CD14-positive monocyte (primary cell): Measurements from ENCODE around the gene PTAR1. TPM values are rescaled to one million over a fixed set of nuclear protein-coding genes. Genes with fewer than 3 reads are reported as not detected.

Source experiments
- DNase-seq, 3 donors: peaks; one replicate each; pipeline ENCODE4 v3.0.0-alpha.2; 2011 to 2022
- H2AFZ ChIP-seq: 2 replicates; pipeline ENCODE4 v1.6.0; 2012; ENCODE audit warnings: mild to moderate bottlenecking, low read depth, low read length, inconsistent platforms; ENCODE audit not compliant: insufficient read depth, poor library complexity, severe bottlenecking
- H3K27ac ChIP-seq, 2 donors: 1 replicate in 1 of 2; 2 replicates in 1 of 2; pipeline ENCODE4 v1.5.1; 2012 to 2013; ENCODE audit warnings: low read length in 2 of 2, control low read depth in 1 of 2, inconsistent platforms in 1 of 2, low read depth in 1 of 2, mild to moderate bottlenecking in 1 of 2
- H3K27me3 ChIP-seq, 2 donors: one replicate each; pipeline versions ENCODE4 v1.6.0 to v1.6.1; 2011 to 2013; ENCODE audit warnings: low read length in 2 of 2; ENCODE audit not compliant: control insufficient read depth in 2 of 2, insufficient read depth in 2 of 2
- H3K36me3 ChIP-seq, 2 donors: replicated peaks in 1 of 2; 1 replicate in 1 of 2; 2 replicates in 1 of 2; pipeline versions ENCODE4 v1.5.1 to v1.6.1; 2012 to 2013; ENCODE audit warnings: low read length in 2 of 2, control low read depth in 1 of 2, inconsistent platforms in 1 of 2, mild to moderate bottlenecking in 1 of 2; ENCODE audit not compliant: insufficient read depth in 2 of 2, control insufficient read depth in 1 of 2
- H3K4me1 ChIP-seq, 2 donors: 1 replicate in 1 of 2; 2 replicates in 1 of 2; pipeline versions ENCODE4 v1.5.1 to v1.6.1; 2012 to 2013; ENCODE audit warnings: low read length in 2 of 2, control low read depth in 1 of 2, inconsistent platforms in 1 of 2, mild to moderate bottlenecking in 1 of 2, moderate library complexity in 1 of 2; ENCODE audit not compliant: insufficient read depth in 2 of 2, control insufficient read depth in 1 of 2
- H3K4me2 ChIP-seq: replicated peaks from 2 replicates; pipeline ENCODE3; 2012; ENCODE audit warnings: low read length, moderate library complexity, mild to moderate bottlenecking; ENCODE audit not compliant: poor library complexity, severe bottlenecking; ENCODE audit errors: extremely low read depth
- H3K4me3 ChIP-seq, 3 experiments: fragments of 200-600 bp in 1 of 3; sonication (generic) in 1 of 3; replicated peaks in 1 of 3; 1 replicate in 2 of 3; 2 replicates in 1 of 3; pipeline ENCODE4 v1.5.1; 2011 to 2013; ENCODE audit warnings: low read length in 3 of 3, mild to moderate bottlenecking in 3 of 3, control low read depth in 2 of 3, low read depth in 2 of 3, inconsistent platforms in 1 of 3, moderate library complexity in 1 of 3
- H3K79me2 ChIP-seq: 2 replicates; pipeline ENCODE4 v1.6.0; 2012; ENCODE audit warnings: mild to moderate bottlenecking, control low read depth, inconsistent platforms, low read length, moderate library complexity; ENCODE audit not compliant: insufficient read depth
- H3K9ac ChIP-seq: 2 replicates; pipeline ENCODE4 v1.6.0; 2017; ENCODE audit warnings: low read length, mild to moderate bottlenecking; ENCODE audit not compliant: insufficient read depth, poor library complexity, severe bottlenecking
- H3K9me3 ChIP-seq, 2 donors: replicated peaks in 1 of 2; 1 replicate in 1 of 2; 2 replicates in 1 of 2; pipeline versions ENCODE4 v1.5.1 to v1.6.1; 2012 to 2013; ENCODE audit warnings: low read length in 2 of 2, control low read depth in 1 of 2; ENCODE audit not compliant: control insufficient read depth in 1 of 2, insufficient read depth in 1 of 2
- H4K20me1 ChIP-seq: 2 replicates; pipeline ENCODE4 v1.6.0; 2012; ENCODE audit warnings: mild to moderate bottlenecking, low read length, control low read depth, moderate library complexity; ENCODE audit not compliant: insufficient read depth
- H3K27ac Mint-ChIP-seq, 7 donors: one replicate each; pipeline ENCODE4 v1.8.0; 2020; ENCODE audit warnings: mild to moderate bottlenecking in 7 of 7, mixed read lengths in 7 of 7, moderate library complexity in 6 of 7, inconsistent platforms in 2 of 7
- H3K27me3 Mint-ChIP-seq, 3 donors: one replicate each; pipeline ENCODE4 v1.8.0; 2021 to 2022; ENCODE audit warnings: low read depth in 3 of 3, mild to moderate bottlenecking in 3 of 3, mixed read lengths in 3 of 3, moderate library complexity in 3 of 3, inconsistent platforms in 1 of 3
- H3K36me3 Mint-ChIP-seq, 2 donors: one replicate each; pipeline ENCODE4 v1.8.0; 2020; ENCODE audit warnings: mixed read lengths in 2 of 2, inconsistent platforms in 1 of 2, mild to moderate bottlenecking in 1 of 2
- H3K4me1 Mint-ChIP-seq: one replicate; pipeline ENCODE4 v1.8.0; 2020; ENCODE audit warnings: mild to moderate bottlenecking, mixed read lengths
- H3K4me3 Mint-ChIP-seq, 2 donors: one replicate each; pipeline ENCODE4 v1.8.0; 2020; ENCODE audit warnings: mild to moderate bottlenecking in 2 of 2, mixed read lengths in 2 of 2, moderate library complexity in 1 of 2
- H3K9me3 Mint-ChIP-seq, 7 donors: one replicate each; pipeline ENCODE4 v1.8.0; 2020 to 2022; ENCODE audit warnings: mixed read lengths in 7 of 7, mild to moderate bottlenecking in 6 of 7, moderate library complexity in 6 of 7, inconsistent platforms in 2 of 7
- WGBS: methylation state at CpG from one replicate; pipeline ENCODE4 v1.1.5; 2013; ENCODE audit warnings: missing lambda C conversion rate; ENCODE audit not compliant: insufficient coverage; 5-methylcytosine and 5-hydroxymethylcytosine counted together
- intact Hi-C, 2 donors: fragments of 100-400 bp; cut with micrococcal nuclease; formaldehyde crosslinking; loops; one replicate each; pipeline versions ENCODE4 v1.15.0 to v1.15.1; 2023
- polyA plus RNA-seq, 3 donors: library from polyadenylated mRNA; depleted of rRNA in 1 of 3; unstranded in 2 of 3; stranded (reverse) in 1 of 3; fragments of 300-500 nt in 2 of 3; fragments of >200 nt in 1 of 3; fragmentation: Illumina TruSeq in 2 of 3; gene quantifications; 1 replicate in 2 of 3; 2 replicates in 1 of 3; pipeline ENCODE4 v1.2.3, GENCODE V29; 2012 to 2021
- TF ChIP-seq, protein P1 (sequence below): fragments of 200-600 bp; IDR thresholded peaks from one replicate; pipeline ENCODE4 v1.8.0; 2022; ENCODE audit warnings: antibody characterized with exemption, mild to moderate bottlenecking

Gene PTAR1
- polyA plus RNA-seq, 3 donors, result 12.3 to 24.6 (median 13.4) TPM

DNA sequence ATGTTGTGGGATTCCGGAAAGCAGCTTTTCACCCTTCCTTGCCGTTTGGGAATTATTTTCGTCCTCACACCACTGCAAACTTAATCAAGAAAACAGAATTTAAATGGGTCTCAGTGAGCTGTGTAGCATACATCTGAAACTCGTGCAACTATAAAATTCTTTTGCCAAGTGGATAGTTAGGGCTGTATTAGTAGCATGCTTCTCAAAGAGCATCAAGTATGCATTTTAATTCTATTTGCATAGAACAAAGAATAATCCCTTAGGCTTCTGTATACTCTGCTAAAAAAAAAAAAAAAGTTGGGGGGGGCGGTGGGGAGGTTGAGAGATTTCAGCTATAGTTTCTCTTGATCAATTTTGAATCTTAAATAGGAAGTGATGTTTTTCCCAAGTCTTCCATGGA lies 75.9 kb downstream of the PTAR1 start:
- Histone ChIP-seq H3K4me3 (no peak overlapping the region), H2AFZ (no peak overlapping the region), H3K27me3 (no peaks in the 10 kb centered on the region), H3K79me2 (no peaks in the 10 kb centered on the region), H4K20me1 (no peaks in the 10 kb centered on the region), H3K27ac (no peak overlapping the region), H3K9ac (no peak overlapping the region), H3K4me2 (no peak overlapping the region), H3K4me1 (no peaks in the 10 kb centered on the region), H3K9me3 (no peaks in the 10 kb centered on the region), H3K36me3 (no peaks in the 10 kb centered on the region)
- H3K9me3 Mint-ChIP-seq, result peaks cover 0 to 9% (median 2%) of the 10 kb centered on the region in 7 donors
- H3K27me3 Mint-ChIP-seq, result peaks cover 0 to 2% (median 2%) of the 10 kb centered on the region in 3 donors
- no peak overlapping the region for H3K4me3 Mint-ChIP-seq
- H3K4me1 Mint-ChIP-seq, result no peaks in the 10 kb centered on the region
- TF ChIP-seq, protein P1, sequence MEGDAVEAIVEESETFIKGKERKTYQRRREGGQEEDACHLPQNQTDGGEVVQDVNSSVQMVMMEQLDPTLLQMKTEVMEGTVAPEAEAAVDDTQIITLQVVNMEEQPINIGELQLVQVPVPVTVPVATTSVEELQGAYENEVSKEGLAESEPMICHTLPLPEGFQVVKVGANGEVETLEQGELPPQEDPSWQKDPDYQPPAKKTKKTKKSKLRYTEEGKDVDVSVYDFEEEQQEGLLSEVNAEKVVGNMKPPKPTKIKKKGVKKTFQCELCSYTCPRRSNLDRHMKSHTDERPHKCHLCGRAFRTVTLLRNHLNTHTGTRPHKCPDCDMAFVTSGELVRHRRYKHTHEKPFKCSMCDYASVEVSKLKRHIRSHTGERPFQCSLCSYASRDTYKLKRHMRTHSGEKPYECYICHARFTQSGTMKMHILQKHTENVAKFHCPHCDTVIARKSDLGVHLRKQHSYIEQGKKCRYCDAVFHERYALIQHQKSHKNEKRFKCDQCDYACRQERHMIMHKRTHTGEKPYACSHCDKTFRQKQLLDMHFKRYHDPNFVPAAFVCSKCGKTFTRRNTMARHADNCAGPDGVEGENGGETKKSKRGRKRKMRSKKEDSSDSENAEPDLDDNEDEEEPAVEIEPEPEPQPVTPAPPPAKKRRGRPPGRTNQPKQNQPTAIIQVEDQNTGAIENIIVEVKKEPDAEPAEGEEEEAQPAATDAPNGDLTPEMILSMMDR, result no peak
- H3K27ac Mint-ChIP-seq, result no peak overlapping the region
- no CpG with 5 or more reads among the region's 5 CpGs for WGBS
- no peak for DNase-seq
- no peaks in the 10 kb centered on the region for H3K36me3 Mint-ChIP-seq
- intact Hi-C loops, result no loop called here

DNA sequence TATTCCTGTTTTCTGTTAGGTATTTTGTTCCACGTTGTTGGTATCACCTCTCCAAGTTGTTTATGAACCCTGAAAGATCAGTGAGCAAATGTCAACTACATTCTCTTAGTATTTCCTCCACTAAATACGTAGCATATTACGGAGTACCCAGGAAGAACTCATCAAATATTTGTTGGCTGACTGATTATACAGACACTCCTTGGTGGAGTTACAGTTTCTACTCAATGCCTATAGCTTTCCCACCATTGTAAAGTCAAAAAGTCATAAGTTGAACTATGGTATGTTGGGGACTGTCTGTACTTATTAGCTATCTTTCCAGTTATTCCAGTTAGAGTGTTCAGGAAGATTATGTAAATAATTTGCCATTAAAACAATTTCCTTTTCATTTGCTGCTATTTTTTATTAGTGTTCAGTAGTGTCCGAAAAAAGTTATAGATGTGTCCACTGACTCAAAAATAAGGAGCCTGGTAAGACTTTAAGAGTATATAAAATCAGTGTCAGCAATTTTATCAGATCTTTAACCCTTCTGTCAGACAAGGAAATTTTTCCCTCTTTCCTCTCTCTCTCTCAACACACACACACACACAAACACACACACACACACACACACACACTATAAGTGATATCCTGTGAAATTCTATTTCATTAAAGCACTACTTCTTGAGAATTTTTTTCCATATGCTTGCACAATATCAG lies 80.8 kb downstream of the PTAR1 start:
- intact Hi-C loops, result loop anchor here in 1 of 2 donors (10.0 kb wide), 1 partner anchor 196 kb away; no protein-coding TSS in a partner anchor

More for the DNA sequence above, 80.8 kb downstream of the PTAR1 start:
- Histone ChIP-seq H3K4me2 (no peak overlapping the region), H4K20me1 (no peaks in the 10 kb centered on the region), H3K4me1 (no peaks in the 10 kb centered on the region), H3K27ac (no peak overlapping the region), H2AFZ (no peak overlapping the region), H3K4me3 (no peak overlapping the region), H3K9me3 (no peaks in the 10 kb centered on the region), H3K79me2 (no peaks in the 10 kb centered on the region), H3K36me3 (no peaks in the 10 kb centered on the region), H3K9ac (no peak overlapping the region), H3K27me3 (peaks cover 0 to 9% of the 10 kb centered on the region in 2 donors)
- Mint-ChIP-seq H3K27ac (no peak overlapping the region), H3K36me3 (no peaks in the 10 kb centered on the region), H3K4me3 (no peak overlapping the region), H3K27me3 (peaks cover 7 to 17% (median 9%) of the 10 kb centered on the region in 3 donors), H3K9me3 (no peaks in the 10 kb centered on the region), H3K4me1 (peaks cover 1% of the 10 kb centered on the region)
- TF ChIP-seq, protein P1, result no peak
- WGBS, result 100% methylated on average over 1 of the region's 4 CpGs
- DNase-seq, result no peak
